Measurements from ENCODE around the gene MRC2.

GRCh38 chr17:62738281-62738680 lies 110.8 kb downstream of the MRC2 start:
- TF ChIP-seq CTCF (IDR thresholded peaks at IDR 0.05) (no peak), MYC (IDR thresholded peaks at IDR 0.05; ENCODE audit: borderline replicate concordance, low read length) (no peak), ZC3H11A (IDR thresholded peaks at IDR 0.05) (no peak), POLR2A (IDR thresholded peaks at IDR 0.05; ENCODE audit: low read length) (no peak), CHD4 (IDR thresholded peaks at IDR 0.05; ENCODE audit: borderline replicate concordance) (no peak), PHF8 (IDR thresholded peaks at IDR 0.05; ENCODE audit: borderline replicate concordance, low read depth) (no peak), HOXB5 (CRISPR knock-in tag; IDR thresholded peaks at IDR 0.05) (no peak), HMGXB4 (CRISPR knock-in tag; IDR thresholded peaks at IDR 0.05; ENCODE audit: borderline replicate concordance) (no peak), RFX5 (IDR thresholded peaks at IDR 0.05) (no peak), KDM1A (IDR thresholded peaks at IDR 0.05; ENCODE audit: low read depth) (no peak), GATA3 (IDR thresholded peaks at IDR 0.05; ENCODE audit: borderline replicate concordance) (no peak)

Measured in A549 (cell line).